ENCODE data around the gene KCNA1.

Gene KCNA1

DNA sequence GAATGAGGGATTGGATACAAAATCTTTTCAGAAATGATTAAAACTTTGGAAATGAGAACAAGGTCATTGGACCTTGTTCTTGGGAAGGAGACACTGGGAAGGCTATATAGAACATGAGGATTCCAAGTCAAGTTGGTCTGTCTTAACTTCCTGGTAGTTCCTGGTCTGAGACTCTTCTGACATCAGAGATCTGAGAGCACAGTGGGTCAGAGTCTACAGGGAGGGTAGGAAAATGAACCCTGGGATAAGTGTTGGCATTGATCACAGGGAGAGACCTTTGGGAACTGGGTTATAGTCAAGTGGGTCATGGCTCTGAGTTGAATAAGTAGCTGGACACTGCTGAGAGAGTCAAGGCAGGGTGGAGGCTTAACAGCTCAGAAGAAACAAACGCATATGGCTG lies 17.3 kb upstream of the KCNA1 start:
- Histone ChIP-seq H3K27ac (no peak overlapping the region), H3K4me3 (no peak overlapping the region)
- DNase-seq (ENCODE audit: low spot score), result no peak
- TF ChIP-seq, protein P1, sequence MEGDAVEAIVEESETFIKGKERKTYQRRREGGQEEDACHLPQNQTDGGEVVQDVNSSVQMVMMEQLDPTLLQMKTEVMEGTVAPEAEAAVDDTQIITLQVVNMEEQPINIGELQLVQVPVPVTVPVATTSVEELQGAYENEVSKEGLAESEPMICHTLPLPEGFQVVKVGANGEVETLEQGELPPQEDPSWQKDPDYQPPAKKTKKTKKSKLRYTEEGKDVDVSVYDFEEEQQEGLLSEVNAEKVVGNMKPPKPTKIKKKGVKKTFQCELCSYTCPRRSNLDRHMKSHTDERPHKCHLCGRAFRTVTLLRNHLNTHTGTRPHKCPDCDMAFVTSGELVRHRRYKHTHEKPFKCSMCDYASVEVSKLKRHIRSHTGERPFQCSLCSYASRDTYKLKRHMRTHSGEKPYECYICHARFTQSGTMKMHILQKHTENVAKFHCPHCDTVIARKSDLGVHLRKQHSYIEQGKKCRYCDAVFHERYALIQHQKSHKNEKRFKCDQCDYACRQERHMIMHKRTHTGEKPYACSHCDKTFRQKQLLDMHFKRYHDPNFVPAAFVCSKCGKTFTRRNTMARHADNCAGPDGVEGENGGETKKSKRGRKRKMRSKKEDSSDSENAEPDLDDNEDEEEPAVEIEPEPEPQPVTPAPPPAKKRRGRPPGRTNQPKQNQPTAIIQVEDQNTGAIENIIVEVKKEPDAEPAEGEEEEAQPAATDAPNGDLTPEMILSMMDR (IDR thresholded peaks at IDR 0.05), result no peak

- TF ChIP-seq, protein P1 (IDR thresholded peaks at IDR 0.05), result no peak
- no peak for DNase-seq (ENCODE audit: low spot score)
- no peak overlapping the region for H3K27ac ChIP-seq
- H3K4me3 ChIP-seq, result no peak overlapping the region
Observed at GRCh38 chr12:4894019-4894418, 15.7 kb upstream of the KCNA1 start.

GRCh38 chr12:4899364-4899763 lies 10.3 kb upstream of the KCNA1 start:
- DNase-seq (ENCODE audit: low spot score), result no peak
- no peak overlapping the region for H3K27ac ChIP-seq
- no peak overlapping the region for H3K4me3 ChIP-seq
- TF ChIP-seq, protein P1 (IDR thresholded peaks at IDR 0.05), result no peak

DNA sequence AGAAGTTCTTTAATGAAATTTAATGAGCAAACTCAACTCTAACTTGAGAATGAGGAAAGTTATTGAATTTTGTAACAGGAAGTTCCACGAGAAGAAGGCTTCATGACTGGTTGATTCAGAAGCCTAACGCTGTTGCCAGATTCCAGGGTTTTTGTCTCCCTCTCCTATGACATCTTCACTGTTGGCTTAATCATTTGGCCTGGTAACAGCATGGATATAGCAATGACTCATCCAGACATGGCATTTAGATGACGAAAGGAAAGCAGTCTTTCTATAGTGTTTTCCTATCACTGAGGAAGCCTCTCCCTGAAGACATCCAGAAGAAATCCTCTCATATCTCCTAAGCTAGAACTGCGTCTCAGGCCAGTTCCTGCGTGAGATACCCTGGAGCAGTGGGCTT lies 9.4 kb upstream of the KCNA1 start:
- Histone ChIP-seq H3K27ac (no peak overlapping the region), H3K4me3 (no peak overlapping the region)
- TF ChIP-seq, protein P1 (IDR thresholded peaks at IDR 0.05), result no peak
- DNase-seq (ENCODE audit: low spot score), result no peak

- H3K27ac ChIP-seq, result no peak overlapping the region
- DNase-seq (ENCODE audit: low spot score), result no peak
- TF ChIP-seq, protein P1 (IDR thresholded peaks at IDR 0.05), result no peak
- no peak overlapping the region for H3K4me3 ChIP-seq
Observed at GRCh38 chr12:4905316-4905715, 4.4 kb upstream of the KCNA1 start.

DNA sequence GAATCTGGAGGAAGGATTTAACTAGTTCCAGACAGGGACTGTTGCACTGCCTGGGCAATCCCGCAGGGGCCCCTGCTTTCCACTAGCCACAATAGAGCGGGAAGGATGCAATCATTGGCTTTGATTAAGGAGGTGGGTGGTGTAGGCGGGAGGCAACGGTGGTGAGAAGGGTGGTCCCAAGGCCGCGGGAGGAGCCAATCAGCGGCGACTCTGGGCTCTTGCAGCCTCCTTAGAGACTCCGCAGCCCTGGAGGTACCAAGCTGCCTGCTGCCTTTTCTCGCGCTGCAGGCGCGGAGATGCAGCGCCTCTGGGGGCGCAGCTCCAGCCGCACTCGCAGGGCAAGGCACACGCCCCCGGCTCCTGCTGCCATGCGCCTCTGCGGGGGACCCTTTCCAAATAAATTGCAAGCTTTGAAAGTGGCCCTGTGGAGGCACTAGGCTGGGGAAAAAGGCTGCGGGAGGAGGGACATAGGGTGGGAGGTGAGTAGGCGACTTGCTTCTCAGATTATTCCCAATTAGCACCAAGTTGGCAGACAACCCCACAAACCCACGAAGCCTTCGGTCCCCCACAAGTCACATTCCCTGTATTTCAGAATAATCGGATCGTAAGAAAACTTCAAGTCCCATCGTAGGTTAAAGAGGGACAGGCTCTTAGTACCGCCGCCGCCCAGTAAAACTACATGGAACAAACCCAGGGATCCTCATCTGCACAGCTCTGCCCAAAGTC lies 858 bp upstream of the KCNA1 start:
- no peak for DNase-seq (ENCODE audit: low spot score)
- TF ChIP-seq, protein P1 (IDR thresholded peaks at IDR 0.05), result no peak
- peak overlapping the region; percentile 73 for H3K4me3 ChIP-seq
- no peak overlapping the region for H3K27ac ChIP-seq

GRCh38 chr12:4909410-4909733 lies 333 bp upstream of the KCNA1 start:
- no peak overlapping the region for H3K27ac ChIP-seq
- TF ChIP-seq, protein P1 (IDR thresholded peaks at IDR 0.05), result no peak
- H3K4me3 ChIP-seq, result peak overlapping the region; percentile 73
- DNase-seq (ENCODE audit: low spot score), result no peak

Data from coronary artery (tissue), 2 donors.